ENCODE results near the gene HTR2A. TPM values are rescaled to one million over a fixed set of nuclear protein-coding genes. Genes with fewer than 3 reads are reported as not detected.

The HTR2A gene
- total RNA-seq, 1 donor from 2014 or later, result not detected

GRCh38 chr13:46868091-46868490, 28.8 kb downstream of the HTR2A start:
- DNase-seq, result no peak

- DNase-seq, result peak; percentile 31
Measured at GRCh38 chr13:46866150-46866549, 30.7 kb downstream of the HTR2A start.

- peak; percentile 40 for DNase-seq
Measured at GRCh38 chr13:46864941-46865340, 31.9 kb downstream of the HTR2A start.

- no peak for DNase-seq
Measured at GRCh38 chr13:46861959-46862358, 34.9 kb downstream of the HTR2A start.

GRCh38 chr13:46860722-46861121, 36.1 kb downstream of the HTR2A start:
- DNase-seq, result no peak

GRCh38 chr13:46858776-46859175, 38.1 kb downstream of the HTR2A start:
- DNase-seq, result no peak

- no peak for DNase-seq
Measured at GRCh38 chr13:46858163-46858562, 38.7 kb downstream of the HTR2A start.

- DNase-seq, result no peak
Measured at GRCh38 chr13:46855664-46856063, 41.2 kb downstream of the HTR2A start.

GRCh38 chr13:46855166-46855565, 41.7 kb downstream of the HTR2A start:
- DNase-seq, result no peak

- no peak for DNase-seq
Measured at GRCh38 chr13:46852168-46852567, 44.7 kb downstream of the HTR2A start.

GRCh38 chr13:46850214-46850613, 46.6 kb downstream of the HTR2A start:
- DNase-seq, result no peak

GRCh38 chr13:46846726-46847125, 50.1 kb downstream of the HTR2A start:
- DNase-seq, result no peak

- no peak for DNase-seq
Measured at GRCh38 chr13:46845146-46845545, 51.7 kb downstream of the HTR2A start.

GRCh38 chr13:46844431-46844830, 52.4 kb downstream of the HTR2A start:
- DNase-seq, result peak; percentile 17

GRCh38 chr13:46839399-46839798, 57.5 kb downstream of the HTR2A start:
- no peak for DNase-seq

GRCh38 chr13:46834657-46835056, 62.2 kb downstream of the HTR2A start:
- no peak for DNase-seq

- peak; percentile 75 for DNase-seq
Measured at GRCh38 chr13:46831588-46832194, 65.2 kb downstream of the HTR2A start.

- DNase-seq, result no peak
Measured at GRCh38 chr13:46830405-46831005, 66.3 kb downstream of the HTR2A start.

- DNase-seq, result no peak
Measured at GRCh38 chr13:46822551-46822950, 74.3 kb downstream of the HTR2A start.

- no peak for DNase-seq
Measured at GRCh38 chr13:46817838-46818476, 78.9 kb downstream of the HTR2A start.

GRCh38 chr13:46817095-46817494, 79.8 kb downstream of the HTR2A start:
- peak; percentile 34 for DNase-seq

GRCh38 chr13:46816371-46816770, 80.5 kb downstream of the HTR2A start:
- no peak for DNase-seq

GRCh38 chr13:46812301-46812797, 84.5 kb downstream of the HTR2A start:
- no peak for DNase-seq

- no peak for DNase-seq
Measured at GRCh38 chr13:46810440-46810839, 86.4 kb downstream of the HTR2A start.
